Neuronal stem cell (in vitro differentiated cells): ENCODE data around the gene DSCAM.

Experiments
- DNase-seq: peaks from one replicate; pipeline ENCODE4 v3.0.0-alpha.2; 2013; ENCODE audit warnings: low spot score
- H2AFZ ChIP-seq: one replicate; pipeline ENCODE4 v1.6.1; 2013; ENCODE audit warnings: mild to moderate bottlenecking, low read length, inconsistent platforms
- H2AK5ac ChIP-seq: 2 replicates; pipeline ENCODE4 v1.6.1; 2013; ENCODE audit warnings: low read depth, mild to moderate bottlenecking, inconsistent platforms, low read length, moderate library complexity, mixed read lengths
- H2BK120ac ChIP-seq: 2 replicates; pipeline ENCODE4 v1.6.1; 2013; ENCODE audit warnings: low read depth, mild to moderate bottlenecking, inconsistent platforms, low read length, moderate library complexity, mixed read lengths
- H2BK12ac ChIP-seq: one replicate; pipeline ENCODE4 v1.6.1; 2013; ENCODE audit warnings: low read length, inconsistent platforms
- H2BK15ac ChIP-seq: 2 replicates; pipeline ENCODE4 v1.6.1; 2013; ENCODE audit warnings: mild to moderate bottlenecking, low read length, inconsistent platforms, mixed read lengths
- H2BK5ac ChIP-seq: one replicate; pipeline ENCODE4 v1.6.1; 2013; ENCODE audit warnings: inconsistent platforms, mild to moderate bottlenecking, low read length, moderate library complexity
- H3K14ac ChIP-seq: one replicate; pipeline ENCODE4 v1.6.1; 2013; ENCODE audit warnings: low read length, inconsistent platforms
- H3K18ac ChIP-seq: 2 replicates; pipeline ENCODE4 v1.6.1; 2013; ENCODE audit warnings: low read length, inconsistent platforms
- H3K23ac ChIP-seq: 2 replicates; pipeline ENCODE4 v1.6.1; 2013; ENCODE audit warnings: low read depth, mild to moderate bottlenecking, mixed read lengths, low read length, inconsistent platforms; ENCODE audit not compliant: poor library complexity
- H3K27ac ChIP-seq: replicated peaks from 3 replicates; pipeline ENCODE4 v1.5.1; 2013; ENCODE audit warnings: low read length, inconsistent platforms
- H3K27me3 ChIP-seq, 3 experiments: 2 replicates each; pipeline ENCODE4 v1.6.1; 2013; ENCODE audit warnings: low read length in 3 of 3, mild to moderate bottlenecking in 2 of 3, inconsistent platforms in 1 of 3, low read depth in 1 of 3, mixed read lengths in 1 of 3, moderate library complexity in 1 of 3; ENCODE audit not compliant: control insufficient read depth in 3 of 3, insufficient read depth in 3 of 3
- H3K36me3 ChIP-seq, 2 donors: replicated peaks in 1 of 2; 2 replicates each; pipeline ENCODE4 v1.6.1; 2013; ENCODE audit warnings: low read length in 2 of 2; ENCODE audit not compliant: control insufficient read depth in 2 of 2, insufficient read depth in 2 of 2
- H3K4ac ChIP-seq: 2 replicates; pipeline ENCODE4 v1.6.1; 2013; ENCODE audit warnings: inconsistent platforms, mild to moderate bottlenecking, low read length, moderate library complexity
- H3K4me1 ChIP-seq, 2 donors: 1 replicate in 1 of 2; 2 replicates in 1 of 2; pipeline ENCODE4 v1.6.1; 2013; ENCODE audit warnings: low read length in 2 of 2, low read depth in 1 of 2; ENCODE audit not compliant: control insufficient read depth in 2 of 2, insufficient read depth in 1 of 2
- H3K4me2 ChIP-seq: one replicate; pipeline ENCODE4 v1.6.1; 2013; ENCODE audit warnings: mild to moderate bottlenecking, low read length, inconsistent platforms; ENCODE audit not compliant: insufficient read depth, poor library complexity, severe bottlenecking
- H3K4me3 ChIP-seq, 2 donors: 2 replicates each; pipeline ENCODE4 v1.5.1; 2013; ENCODE audit warnings: low read length in 2 of 2, mild to moderate bottlenecking in 2 of 2, inconsistent platforms in 1 of 2, moderate library complexity in 1 of 2
- H3K79me1 ChIP-seq: one replicate; pipeline ENCODE4 v1.6.1; 2013; ENCODE audit warnings: low read depth, mild to moderate bottlenecking, inconsistent platforms, low read length, moderate library complexity
- H3K9ac ChIP-seq: one replicate; pipeline ENCODE4 v1.6.1; 2013; ENCODE audit warnings: mild to moderate bottlenecking, low read depth, low read length, inconsistent platforms; ENCODE audit not compliant: poor library complexity
- H3K9me3 ChIP-seq, 2 donors: replicated peaks in 1 of 2; 2 replicates each; pipeline versions ENCODE3 to v1.6.1; 2013; ENCODE audit warnings: low read length in 2 of 2, mild to moderate bottlenecking in 2 of 2, inconsistent platforms in 1 of 2, low read depth in 1 of 2, mixed read lengths in 1 of 2, moderate library complexity in 1 of 2; ENCODE audit not compliant: control insufficient read depth in 2 of 2, insufficient read depth in 1 of 2
- H4K8ac ChIP-seq: one replicate; pipeline ENCODE4 v1.6.1; 2013; ENCODE audit warnings: low read depth, mild to moderate bottlenecking, inconsistent platforms, low read length, moderate library complexity
- H4K91ac ChIP-seq: one replicate; pipeline ENCODE4 v1.6.1; 2013; ENCODE audit warnings: low read length, low read depth, mild to moderate bottlenecking, inconsistent platforms; ENCODE audit not compliant: poor library complexity
- WGBS, 2 donors: extraction: QIAGEN DNeasy Blood & Tissue Kit; methylation state at CpG; one replicate each; pipeline ENCODE4 v1.1.7; 2013; ENCODE audit warnings: missing lambda C conversion rate in 2 of 2, mixed read lengths in 1 of 2; ENCODE audit not compliant: insufficient read length in 2 of 2, insufficient replicate concordance in 1 of 2; ENCODE audit errors: extremely low coverage in 2 of 2; 5-methylcytosine and 5-hydroxymethylcytosine counted together

The DSCAM gene

GRCh38 chr21:40257342-40257741 is 589.6 kb downstream of the DSCAM start:
- no CpG with 5 or more reads among the region's 3 CpGs for WGBS, 2 donors
- Histone ChIP-seq H2BK15ac (no peak overlapping the region), H3K27ac (no peak overlapping the region), H3K27me3 (no peaks in the 10 kb centered on the region), H3K4me2 (no peak overlapping the region), H3K18ac (no peak overlapping the region), H3K4ac (no peak overlapping the region), H2AK5ac (no peak overlapping the region), H2AFZ (no peak overlapping the region), H3K79me1 (no peaks in the 10 kb centered on the region), H3K36me3 (no peaks in the 10 kb centered on the region), H3K4me1 (no peaks in the 10 kb centered on the region), H3K4me3 (no peak overlapping the region), H3K9me3 (no peaks in the 10 kb centered on the region), H3K23ac (no peak overlapping the region), H4K8ac (no peak overlapping the region), H3K9ac (no peak overlapping the region), H2BK120ac (no peak overlapping the region), H2BK12ac (no peak overlapping the region), H4K91ac (no peak overlapping the region), H2BK5ac (no peak overlapping the region), H3K14ac (no peak overlapping the region)
- no peak for DNase-seq

DNA sequence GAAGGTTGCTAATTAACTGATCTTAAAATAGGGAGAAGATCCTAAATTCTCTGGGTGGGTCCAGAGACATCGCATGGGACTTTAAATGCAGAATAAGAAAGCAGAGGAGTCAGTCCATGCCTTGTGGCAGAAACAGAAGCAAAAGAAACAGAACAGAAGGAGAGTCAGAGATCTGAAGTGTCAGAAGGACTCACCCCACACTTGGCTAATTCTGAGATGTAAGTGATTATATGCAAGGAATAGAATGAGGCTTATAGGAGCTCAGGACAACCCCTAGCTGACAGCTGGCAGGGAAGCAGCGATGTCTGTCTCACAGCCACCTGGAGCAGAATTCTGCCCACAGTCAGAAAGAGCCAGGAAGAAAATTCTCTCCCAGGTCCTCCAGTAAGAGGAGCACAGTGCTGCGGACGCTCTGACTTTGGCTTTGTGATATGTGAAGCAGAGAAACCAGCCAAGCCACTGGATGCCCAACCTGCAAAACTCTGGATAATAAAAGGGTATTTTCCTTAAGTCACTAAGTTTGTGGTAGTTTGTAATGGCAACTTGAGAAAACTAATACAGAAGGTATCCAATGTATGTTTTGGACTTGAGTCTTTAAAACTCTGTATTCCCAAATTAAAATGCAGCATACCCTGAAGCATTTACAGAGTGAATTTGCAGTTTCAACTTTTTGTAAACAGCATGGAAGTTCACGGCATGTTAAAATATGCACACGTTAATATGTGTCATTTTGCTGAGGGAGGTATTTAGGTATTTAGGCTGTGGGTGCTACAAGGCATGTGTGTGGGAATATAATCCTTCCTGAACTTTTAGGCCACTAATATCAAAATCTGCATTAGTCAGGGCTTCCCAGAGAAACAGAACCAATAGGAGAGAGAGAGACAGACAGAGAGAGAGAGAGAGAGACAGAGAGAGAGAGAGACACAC is 591.2 kb downstream of the DSCAM start:
- no peak overlapping the region for H3K18ac ChIP-seq
- H2BK15ac ChIP-seq: no peak overlapping the region
- peaks cover 0 to 3% of the 10 kb centered on the region in 2 donors for H3K9me3 ChIP-seq
- H3K79me1 ChIP-seq: no peaks in the 10 kb centered on the region
- H2BK120ac ChIP-seq: no peak overlapping the region
- H3K4ac ChIP-seq: no peak overlapping the region
- no peak overlapping the region for H3K23ac ChIP-seq
- H3K4me2 ChIP-seq: no peak overlapping the region
- H2AFZ ChIP-seq: no peak overlapping the region
- H3K4me3 ChIP-seq: no peak overlapping the region
- no peak overlapping the region for H2AK5ac ChIP-seq
- H3K27me3 ChIP-seq: no peaks in the 10 kb centered on the region
- H3K27ac ChIP-seq: no peak overlapping the region
- no peak for DNase-seq
- H4K8ac ChIP-seq: no peak overlapping the region
- WGBS, 2 donors: no CpG with 5 or more reads among the region's 6 CpGs
- H2BK12ac ChIP-seq: no peak overlapping the region
- H3K14ac ChIP-seq: no peak overlapping the region
- H4K91ac ChIP-seq: no peak overlapping the region
- H3K9ac ChIP-seq: no peak overlapping the region
- H2BK5ac ChIP-seq: no peak overlapping the region
- H3K4me1 ChIP-seq: no peaks in the 10 kb centered on the region
- H3K36me3 ChIP-seq: no peaks in the 10 kb centered on the region

DNA sequence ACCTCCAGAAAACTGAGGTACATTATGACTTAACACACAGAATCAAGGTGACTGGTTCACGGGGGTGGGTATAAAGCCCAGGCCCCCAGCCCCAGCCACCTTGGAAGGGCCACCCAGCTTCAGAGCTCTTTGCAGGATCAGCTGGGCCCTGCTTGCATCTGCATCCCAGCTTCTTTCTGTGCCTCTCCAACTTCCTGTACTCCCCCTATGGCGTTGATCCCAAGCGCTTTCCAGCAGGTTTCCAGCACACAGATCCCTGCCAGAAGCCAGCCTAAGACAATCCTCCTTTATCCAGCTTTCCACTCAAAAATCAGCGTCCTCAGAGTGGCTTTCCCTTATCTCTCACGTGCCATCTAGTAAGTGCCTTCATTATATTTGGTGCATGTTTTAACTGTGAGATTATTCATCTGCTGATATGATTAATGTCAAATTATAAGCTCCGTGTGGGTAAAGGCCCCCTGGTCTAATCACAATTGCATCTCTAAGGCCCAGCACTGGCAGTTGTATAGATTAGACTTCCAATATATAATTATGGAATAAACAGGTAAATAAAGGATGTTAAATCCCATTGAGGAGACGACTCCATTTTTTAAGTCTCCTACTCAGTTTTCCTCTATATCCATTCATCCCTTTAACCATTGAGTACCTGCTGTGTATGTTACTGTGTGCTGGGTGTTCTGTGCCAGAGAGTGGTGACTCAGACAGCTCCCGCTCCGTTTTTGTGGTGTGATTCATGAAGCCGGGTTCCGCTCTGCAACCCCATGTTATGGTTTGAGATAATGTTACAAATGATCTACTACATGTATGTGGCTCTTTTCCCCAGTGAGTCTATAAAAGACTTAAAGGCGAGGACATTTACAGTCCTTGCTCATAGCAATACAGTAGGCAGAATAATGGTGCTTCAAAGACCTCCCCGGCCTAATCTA is 592.2 kb downstream of the DSCAM start:
- WGBS, 2 donors: no CpG with 5 or more reads among the region's 13 CpGs

GRCh38 chr21:40253112-40253511 is 593.8 kb downstream of the DSCAM start:
- Histone ChIP-seq H2BK15ac (no peak overlapping the region), H3K23ac (no peak overlapping the region), H3K18ac (no peak overlapping the region), H4K91ac (no peak overlapping the region), H2AFZ (no peak overlapping the region), H3K9ac (no peak overlapping the region), H3K9me3 (peaks cover 0 to 5% of the 10 kb centered on the region in 2 donors), H2BK12ac (no peak overlapping the region), H2BK5ac (no peak overlapping the region), H3K36me3 (no peaks in the 10 kb centered on the region), H3K79me1 (no peaks in the 10 kb centered on the region), H4K8ac (no peak overlapping the region), H3K27ac (no peak overlapping the region), H3K14ac (no peak overlapping the region), H3K27me3 (no peaks in the 10 kb centered on the region), H3K4me3 (no peak overlapping the region), H3K4me1 (no peaks in the 10 kb centered on the region), H2BK120ac (no peak overlapping the region), H3K4me2 (no peak overlapping the region), H2AK5ac (no peak overlapping the region), H3K4ac (no peak overlapping the region)
- no peak for DNase-seq
- no CpG with 5 or more reads among the region's 3 CpGs for WGBS, 2 donors

More for the DNA sequence above, 592.2 kb downstream of the DSCAM start:
- H2BK12ac ChIP-seq: no peak overlapping the region
- H4K8ac ChIP-seq: no peak overlapping the region
- no peaks in the 10 kb centered on the region for H3K4me1 ChIP-seq
- H3K4me3 ChIP-seq: no peak overlapping the region
- H3K9ac ChIP-seq: no peak overlapping the region
- H3K36me3 ChIP-seq: no peaks in the 10 kb centered on the region
- no peak overlapping the region for H4K91ac ChIP-seq
- H3K4me2 ChIP-seq: no peak overlapping the region
- H3K23ac ChIP-seq: no peak overlapping the region
- no peak overlapping the region for H2BK15ac ChIP-seq
- no peak overlapping the region for H3K27ac ChIP-seq
- peaks cover 0 to 3% of the 10 kb centered on the region in 2 donors for H3K9me3 ChIP-seq
- no peak overlapping the region for H2BK5ac ChIP-seq
- H3K4ac ChIP-seq: no peak overlapping the region
- H2AK5ac ChIP-seq: no peak overlapping the region
- H3K14ac ChIP-seq: no peak overlapping the region
- DNase-seq: no peak
- H3K27me3 ChIP-seq: no peaks in the 10 kb centered on the region
- H3K18ac ChIP-seq: no peak overlapping the region
- H2AFZ ChIP-seq: peak overlapping the region; percentile 5
- H3K79me1 ChIP-seq: no peaks in the 10 kb centered on the region
- H2BK120ac ChIP-seq: no peak overlapping the region
